Superior temporal gyrus (tissue), 1 donor: ENCODE measurements around the gene PGM1.
"Not testable (repeated sequence)": the region's sequence is repeated elsewhere in the genome, so short reads cannot be mapped to it uniquely, and the experiment has no call there.

Source experiments
- DNase-seq: peaks from one replicate; pipeline ENCODE4 v3.0.0-alpha.2; 2016; ENCODE audit errors: extremely low spot score

The PGM1 gene

GRCh38 chr1:63593303-63593885 is at the start of gene PGM1:
TSS of gene PGM1 (plus strand) at chr1:63593411. CDS start at chr1:63593489, 78 bp downstream.
- DNase-seq, result peak; percentile 63

GRCh38 chr1:63545780-63546179 is 47.4 kb upstream of the PGM1 start:
- DNase-seq, result no peak

- no peak for DNase-seq
Observed at GRCh38 chr1:63547621-63548294, 45.5 kb upstream of the PGM1 start.

GRCh38 chr1:63548303-63548702 is 44.9 kb upstream of the PGM1 start:
- no peak for DNase-seq

GRCh38 chr1:63548877-63549276 is 44.3 kb upstream of the PGM1 start:
- no peak for DNase-seq

- DNase-seq, result no peak
Observed at GRCh38 chr1:63555480-63555879, 37.7 kb upstream of the PGM1 start.

- DNase-seq, result peak; percentile 65
Observed at GRCh38 chr1:63557365-63557987, 35.7 kb upstream of the PGM1 start.

GRCh38 chr1:63559357-63559756 is 33.9 kb upstream of the PGM1 start:
- DNase-seq, result no peak

- no peak for DNase-seq
Observed at GRCh38 chr1:63563745-63564144, 29.5 kb upstream of the PGM1 start.

- DNase-seq, result no peak
Observed at GRCh38 chr1:63569068-63569467, 24.1 kb upstream of the PGM1 start.

- no peak for DNase-seq
Observed at GRCh38 chr1:63569640-63570316, 23.4 kb upstream of the PGM1 start.

GRCh38 chr1:63572686-63573085 is 20.5 kb upstream of the PGM1 start:
- DNase-seq, result not testable (repeated sequence)

GRCh38 chr1:63574203-63574796 is 18.9 kb upstream of the PGM1 start:
- not testable (repeated sequence) for DNase-seq

GRCh38 chr1:63575340-63575826 is 17.8 kb upstream of the PGM1 start:
- peak; percentile 77 for DNase-seq

GRCh38 chr1:63586326-63586725 is 6.9 kb upstream of the PGM1 start:
- not testable (repeated sequence) for DNase-seq

GRCh38 chr1:63590166-63590560 is 3.0 kb upstream of the PGM1 start:
- DNase-seq, result no peak

GRCh38 chr1:63592536-63593302 is 492 bp upstream of the PGM1 start:
- DNase-seq, result no peak

- DNase-seq, result no peak
Observed at GRCh38 chr1:63593886-63594605, 835 bp downstream of the PGM1 start.

GRCh38 chr1:63595435-63595834 is 2.2 kb downstream of the PGM1 start:
- DNase-seq, result no peak

- DNase-seq, result no peak
Observed at GRCh38 chr1:63599799-63600198, 6.6 kb downstream of the PGM1 start.

- DNase-seq, result no peak
Observed at GRCh38 chr1:63600248-63600647, 7.0 kb downstream of the PGM1 start.
